Liver (tissue), 9 donors: Measurements from ENCODE around the gene IFI35. TPM values are rescaled to one million over a fixed set of nuclear protein-coding genes. Genes with fewer than 3 reads are reported as not detected.
A peak's percentile ranks its signal among the peaks of the same experiment; 100 is the strongest.

Experiments used
- DNase-seq: peaks from one replicate; pipeline ENCODE4 v3.0.0-alpha.2; 2017; ENCODE audit warnings: low spot score
- H3K27ac ChIP-seq, 2 donors: one replicate each; pipeline ENCODE4 v1.7.0; 2013; ENCODE audit warnings: inconsistent platforms in 2 of 2, low read length in 2 of 2, control low read depth in 1 of 2, low read depth in 1 of 2, mild to moderate bottlenecking in 1 of 2
- H3K27me3 ChIP-seq, 4 donors: one replicate each; pipeline versions ENCODE4 v1.6.1 to v1.7.0; 2013; ENCODE audit warnings: low read length in 3 of 4, inconsistent platforms in 1 of 4, mild to moderate bottlenecking in 1 of 4, moderate library complexity in 1 of 4; ENCODE audit not compliant: control insufficient read depth in 4 of 4, insufficient read depth in 4 of 4
- H3K36me3 ChIP-seq, 4 donors: one replicate each; pipeline versions ENCODE4 v1.6.1 to v1.7.0; 2013; ENCODE audit warnings: low read length in 3 of 4, mild to moderate bottlenecking in 3 of 4, low read depth in 1 of 4, moderate library complexity in 1 of 4; ENCODE audit not compliant: control insufficient read depth in 4 of 4, insufficient read depth in 3 of 4
- H3K4me1 ChIP-seq, 4 donors: one replicate each; pipeline versions ENCODE4 v1.6.1 to v1.7.0; 2013; ENCODE audit warnings: low read length in 3 of 4, mild to moderate bottlenecking in 3 of 4, moderate library complexity in 1 of 4; ENCODE audit not compliant: control insufficient read depth in 4 of 4, insufficient read depth in 4 of 4
- H3K4me3 ChIP-seq, 3 donors: one replicate each; pipeline versions ENCODE4 v1.6.1 to v1.7.0; 2013; ENCODE audit warnings: low read length in 3 of 3, control low read depth in 1 of 3, low read depth in 1 of 3, mild to moderate bottlenecking in 1 of 3
- H3K9ac ChIP-seq, 2 donors: one replicate each; pipeline ENCODE4 v1.7.0; 2013; ENCODE audit warnings: low read length in 2 of 2, mild to moderate bottlenecking in 2 of 2, moderate library complexity in 2 of 2, control low read depth in 1 of 2, low read depth in 1 of 2
- H3K9me3 ChIP-seq, 4 donors: one replicate each; pipeline versions ENCODE4 v1.6.1 to v1.7.0; 2013; ENCODE audit warnings: low read length in 3 of 4; ENCODE audit not compliant: control insufficient read depth in 4 of 4
- EGR1 ChIP-seq, 2 donors: IDR thresholded peaks; 2 replicates each; pipeline ENCODE4 v1.6.1; 2016 to 2018; ENCODE audit warnings: antibody characterized with exemption in 2 of 2, low read depth in 2 of 2
- FOXA1 ChIP-seq: IDR thresholded peaks from 2 replicates; pipeline ENCODE4 v1.6.1; 2016; ENCODE audit warnings: antibody characterized with exemption
- FOXA2 ChIP-seq: IDR thresholded peaks from 2 replicates; pipeline ENCODE4 v1.6.1; 2016; ENCODE audit warnings: antibody characterized with exemption
- GABPA ChIP-seq, 2 donors: IDR thresholded peaks in 1 of 2; conservative IDR thresholded peaks in 1 of 2; 2 replicates each; pipeline ENCODE4 v1.6.1; 2016; ENCODE audit warnings: antibody characterized with exemption in 2 of 2, mild to moderate bottlenecking in 1 of 2, moderate library complexity in 1 of 2
- HNF4A ChIP-seq, 2 donors: conservative IDR thresholded peaks; 2 replicates each; pipeline ENCODE4 v1.6.1; 2016; ENCODE audit warnings: antibody characterized with exemption in 2 of 2, mild to moderate bottlenecking in 2 of 2
- HNF4G ChIP-seq: IDR thresholded peaks from 2 replicates; pipeline ENCODE4 v1.6.1; 2016; ENCODE audit warnings: antibody characterized with exemption
- JUND ChIP-seq, 2 donors: IDR thresholded peaks; 2 replicates each; pipeline ENCODE4 v1.6.1; 2016; ENCODE audit warnings: antibody characterized with exemption in 2 of 2
- RAD21 ChIP-seq, 2 donors: IDR thresholded peaks; 2 replicates each; pipeline ENCODE4 v1.6.1; 2016; ENCODE audit warnings: antibody characterized with exemption in 2 of 2, mild to moderate bottlenecking in 2 of 2
- RXRA ChIP-seq, 2 donors: IDR thresholded peaks; 2 replicates each; pipeline ENCODE4 v1.6.1; 2017 to 2018; ENCODE audit warnings: antibody characterized with exemption in 2 of 2, mild to moderate bottlenecking in 1 of 2
- SP1 ChIP-seq: IDR thresholded peaks from 2 replicates; pipeline ENCODE4 v1.6.1; 2018; ENCODE audit warnings: antibody characterized with exemption, mild to moderate bottlenecking
- TAF1 ChIP-seq: conservative IDR thresholded peaks from 2 replicates; pipeline ENCODE4 v1.6.1; 2016; ENCODE audit warnings: antibody characterized with exemption, mild to moderate bottlenecking
- YY1 ChIP-seq: IDR thresholded peaks from 2 replicates; pipeline ENCODE4 v1.6.1; 2016; ENCODE audit warnings: antibody characterized with exemption, mild to moderate bottlenecking
- WGBS: extraction: QIAGEN DNeasy Blood & Tissue Kit; methylation state at CpG from one replicate; pipeline ENCODE4 v1.1.7; 2013; 5-methylcytosine and 5-hydroxymethylcytosine counted together
- polyA plus RNA-seq, 2 donors: library from polyadenylated mRNA; stranded (reverse) in 1 of 2; unstranded in 1 of 2; fragments of 200-250 nt in 1 of 2; fragments of >200 nt in 1 of 2; fragmentation: Nextera tagmentation in 1 of 2; extraction: Ambion mirVana in 1 of 2; gene quantifications; one replicate each; pipeline versions ENCODE4 v1.2.1 to v1.2.3, GENCODE V29; 2013 to 2015
- total RNA-seq, 2 donors: library from RNA; depleted of rRNA; stranded (reverse); fragments of >200 nt; gene quantifications; one replicate each; pipeline ENCODE4 v1.2.3, GENCODE V29; 2014
- TF ChIP-seq, protein P1 (sequence below): fragments of 150-350 bp; IDR thresholded peaks from 2 replicates; pipeline ENCODE4 v1.5.1; 2017; ENCODE audit warnings: improper control_type of control experiment, low read depth, low read length; ENCODE audit not compliant: missing input control
- TF ChIP-seq, protein P2 (sequence below): IDR thresholded peaks from 2 replicates; pipeline ENCODE4 v1.6.1; 2016; ENCODE audit warnings: antibody characterized with exemption
- TF ChIP-seq, protein P3 (sequence below): IDR thresholded peaks from 2 replicates; pipeline ENCODE4 v1.6.1; 2016; ENCODE audit warnings: antibody characterized with exemption
- TF ChIP-seq, protein P4 (sequence below): IDR thresholded peaks from 2 replicates; pipeline ENCODE4 v1.6.1; 2016; ENCODE audit warnings: antibody characterized with exemption, mild to moderate bottlenecking
- donor health status: healthy.
- donor health status: healthy.
- donor health status: healthy.
- donor health status: healthy.
- donor health status: healthy.

IFI35 gene
- total and polyA plus RNA-seq, 4 donors, result 11.9 to 34.6 (median 22.0) TPM

DNA sequence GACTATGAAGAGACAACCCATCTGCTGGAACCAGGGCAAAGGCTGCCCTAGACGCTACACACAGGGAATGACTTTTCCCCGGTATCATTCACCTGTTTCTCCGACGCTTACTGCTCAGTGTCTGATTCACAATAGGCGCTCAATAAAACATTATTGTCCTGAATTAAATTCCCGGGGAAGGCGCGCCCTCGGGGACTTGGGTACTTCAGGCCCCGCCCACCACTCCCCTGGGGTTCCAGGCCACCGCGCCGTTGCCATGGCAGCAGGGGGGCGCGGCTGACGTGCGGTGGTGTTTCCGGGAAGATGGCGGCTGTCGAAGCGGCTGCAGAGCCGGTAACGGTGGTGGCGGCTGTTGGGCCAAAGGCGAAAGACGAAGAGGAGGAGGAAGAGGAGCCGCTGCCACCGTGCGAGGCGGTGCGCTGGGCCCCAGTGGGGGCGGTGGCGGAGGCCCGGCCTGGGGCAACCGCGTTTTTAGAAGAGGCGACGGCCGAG lies 26.3 kb upstream of the IFI35 start, which contains the start of gene RUNDC1:
Gene RUNDC1, plus strand, starts transcription at position 292 of the 492 bp plus-strand sequence. Its CDS starts 12 bp downstream, at position 304.
- H3K4me3 ChIP-seq, result peak within 1 kb of the TSS; percentile 56 to 93 (median 80)
- peak; percentile 95 for DNase-seq
- no peaks in the 10 kb centered on the region for H3K36me3 ChIP-seq
- H3K27ac ChIP-seq, result peak within 1 kb of the TSS; percentile 50 to 58
- TF ChIP-seq, protein P1, sequence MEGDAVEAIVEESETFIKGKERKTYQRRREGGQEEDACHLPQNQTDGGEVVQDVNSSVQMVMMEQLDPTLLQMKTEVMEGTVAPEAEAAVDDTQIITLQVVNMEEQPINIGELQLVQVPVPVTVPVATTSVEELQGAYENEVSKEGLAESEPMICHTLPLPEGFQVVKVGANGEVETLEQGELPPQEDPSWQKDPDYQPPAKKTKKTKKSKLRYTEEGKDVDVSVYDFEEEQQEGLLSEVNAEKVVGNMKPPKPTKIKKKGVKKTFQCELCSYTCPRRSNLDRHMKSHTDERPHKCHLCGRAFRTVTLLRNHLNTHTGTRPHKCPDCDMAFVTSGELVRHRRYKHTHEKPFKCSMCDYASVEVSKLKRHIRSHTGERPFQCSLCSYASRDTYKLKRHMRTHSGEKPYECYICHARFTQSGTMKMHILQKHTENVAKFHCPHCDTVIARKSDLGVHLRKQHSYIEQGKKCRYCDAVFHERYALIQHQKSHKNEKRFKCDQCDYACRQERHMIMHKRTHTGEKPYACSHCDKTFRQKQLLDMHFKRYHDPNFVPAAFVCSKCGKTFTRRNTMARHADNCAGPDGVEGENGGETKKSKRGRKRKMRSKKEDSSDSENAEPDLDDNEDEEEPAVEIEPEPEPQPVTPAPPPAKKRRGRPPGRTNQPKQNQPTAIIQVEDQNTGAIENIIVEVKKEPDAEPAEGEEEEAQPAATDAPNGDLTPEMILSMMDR, result no peak
- TF ChIP-seq EGR1 (IDR thresholded peaks at IDR 0.05; ENCODE audit: low read depth in 2 of 2), result no peak
- TF ChIP-seq YY1, result peak; percentile 97
- TF ChIP-seq SP1, result peak; percentile 25
- peak in 1 of 2 donors; percentile 64 for TF ChIP-seq GABPA (IDR thresholded peaks at IDR 0.05 in 1 of 2, conservative IDR thresholded peaks at IDR 0.05 in 1 of 2)
- H3K9ac ChIP-seq, result peak within 1 kb of the TSS; percentile 50 to 70
- H3K9me3 ChIP-seq, result no peaks in the 10 kb centered on the region
- peaks cover 8 to 24% (median 20%) of the 10 kb centered on the region in 4 donors for H3K4me1 ChIP-seq
- WGBS, result under 1% methylated on average over 39 of the region's 39 CpGs
- H3K27me3 ChIP-seq, result no peaks in the 10 kb centered on the region

DNA sequence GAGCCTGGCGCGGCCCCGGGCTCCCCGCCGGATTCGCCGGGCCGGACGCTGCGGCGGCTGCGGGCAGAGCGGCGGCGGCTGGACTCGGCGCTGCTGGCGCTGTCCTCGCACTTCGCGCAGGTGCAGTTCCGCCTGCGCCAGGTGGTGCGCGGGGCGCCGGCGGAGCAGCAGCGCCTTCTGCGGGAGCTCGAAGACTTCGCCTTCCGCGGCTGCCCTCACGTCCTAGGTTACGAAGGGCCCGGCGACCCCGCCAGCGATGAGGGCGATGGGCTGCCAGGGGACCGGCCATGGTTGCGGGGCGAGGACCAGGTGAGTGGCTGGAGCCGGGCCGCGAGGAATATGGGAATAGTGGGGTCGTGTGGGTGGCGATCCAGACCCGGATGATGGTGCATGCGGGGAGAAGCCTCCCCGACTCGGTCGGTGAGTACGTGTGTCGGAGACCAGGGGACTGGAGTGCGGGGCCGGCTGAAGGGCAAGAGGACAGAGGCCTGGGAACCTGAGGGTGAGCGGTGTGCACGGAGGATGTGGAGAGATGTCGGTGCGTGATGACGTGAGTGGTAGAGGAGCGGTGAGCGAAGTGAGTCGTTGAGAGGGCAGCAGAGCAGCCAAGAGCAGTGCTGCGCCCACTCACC lies 25.7 kb upstream of the IFI35 start:
- H3K4me3 ChIP-seq, result peak overlapping the region; percentile 50 to 93 (median 80)
- no peaks in the 10 kb centered on the region for H3K9me3 ChIP-seq
- H3K9ac ChIP-seq, result peak overlapping the region; percentile 50 to 70
- WGBS, result under 1% methylated on average over 67 of the region's 67 CpGs
- H3K4me1 ChIP-seq, result peaks cover 8 to 24% (median 20%) of the 10 kb centered on the region in 4 donors
- H3K27ac ChIP-seq, result peak overlapping the region; percentile 50 to 58
- H3K27me3 ChIP-seq, result no peaks in the 10 kb centered on the region
- H3K36me3 ChIP-seq, result no peaks in the 10 kb centered on the region
- peak; percentile 48 for DNase-seq
- TF ChIP-seq, protein P2, sequence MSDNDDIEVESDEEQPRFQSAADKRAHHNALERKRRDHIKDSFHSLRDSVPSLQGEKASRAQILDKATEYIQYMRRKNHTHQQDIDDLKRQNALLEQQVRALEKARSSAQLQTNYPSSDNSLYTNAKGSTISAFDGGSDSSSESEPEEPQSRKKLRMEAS, result no peak
- no peak for TF ChIP-seq HNF4G
- TF ChIP-seq GABPA (IDR thresholded peaks at IDR 0.05 in 1 of 2, conservative IDR thresholded peaks at IDR 0.05 in 1 of 2), result no peak
- no peak for TF ChIP-seq FOXA2
- no peak for TF ChIP-seq JUND (IDR thresholded peaks at IDR 0.05)
- no peak for TF ChIP-seq RXRA (IDR thresholded peaks at IDR 0.05)
- no peak for TF ChIP-seq FOXA1
- TF ChIP-seq RAD21 (IDR thresholded peaks at IDR 0.05), result peak in 1 of 2 donors; percentile 9

DNA sequence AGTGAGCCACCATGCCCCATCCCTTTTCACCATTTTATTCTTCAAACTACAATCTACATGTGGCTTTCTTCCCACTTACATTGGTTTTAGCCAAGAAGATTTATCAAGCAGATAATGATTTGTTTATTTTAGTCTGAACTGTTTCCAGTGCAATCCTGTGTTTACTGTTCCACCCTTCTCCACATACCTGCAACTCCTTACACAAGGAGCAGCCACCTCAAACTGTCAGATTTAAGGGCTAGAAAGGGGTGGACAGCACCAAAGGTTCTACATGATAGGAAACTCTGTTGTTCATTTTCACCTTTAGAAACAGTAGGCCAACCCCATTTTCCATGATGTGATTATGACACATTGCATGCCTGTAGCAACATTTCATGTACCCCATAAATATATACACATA lies 24.3 kb upstream of the IFI35 start:
- Histone ChIP-seq H3K4me1 (peaks cover 8 to 24% (median 20%) of the 10 kb centered on the region in 4 donors), H3K9ac (no peak overlapping the region), H3K9me3 (no peaks in the 10 kb centered on the region), H3K36me3 (peaks cover 1 to 9% (median 2%) of the 10 kb centered on the region in 4 donors), H3K27me3 (no peaks in the 10 kb centered on the region), H3K4me3 (no peak overlapping the region), H3K27ac (no peak overlapping the region)
- DNase-seq, result no peak
- TF ChIP-seq, protein P1, result no peak
- TF ChIP-seq EGR1 (IDR thresholded peaks at IDR 0.05; ENCODE audit: low read depth in 2 of 2), result no peak
- TF ChIP-seq, protein P2, result no peak
- TF ChIP-seq TAF1, result no peak
- TF ChIP-seq, protein P3, sequence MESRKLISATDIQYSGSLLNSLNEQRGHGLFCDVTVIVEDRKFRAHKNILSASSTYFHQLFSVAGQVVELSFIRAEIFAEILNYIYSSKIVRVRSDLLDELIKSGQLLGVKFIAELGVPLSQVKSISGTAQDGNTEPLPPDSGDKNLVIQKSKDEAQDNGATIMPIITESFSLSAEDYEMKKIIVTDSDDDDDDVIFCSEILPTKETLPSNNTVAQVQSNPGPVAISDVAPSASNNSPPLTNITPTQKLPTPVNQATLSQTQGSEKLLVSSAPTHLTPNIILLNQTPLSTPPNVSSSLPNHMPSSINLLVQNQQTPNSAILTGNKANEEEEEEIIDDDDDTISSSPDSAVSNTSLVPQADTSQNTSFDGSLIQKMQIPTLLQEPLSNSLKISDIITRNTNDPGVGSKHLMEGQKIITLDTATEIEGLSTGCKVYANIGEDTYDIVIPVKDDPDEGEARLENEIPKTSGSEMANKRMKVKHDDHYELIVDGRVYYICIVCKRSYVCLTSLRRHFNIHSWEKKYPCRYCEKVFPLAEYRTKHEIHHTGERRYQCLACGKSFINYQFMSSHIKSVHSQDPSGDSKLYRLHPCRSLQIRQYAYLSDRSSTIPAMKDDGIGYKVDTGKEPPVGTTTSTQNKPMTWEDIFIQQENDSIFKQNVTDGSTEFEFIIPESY, result no peak
- TF ChIP-seq, protein P4, sequence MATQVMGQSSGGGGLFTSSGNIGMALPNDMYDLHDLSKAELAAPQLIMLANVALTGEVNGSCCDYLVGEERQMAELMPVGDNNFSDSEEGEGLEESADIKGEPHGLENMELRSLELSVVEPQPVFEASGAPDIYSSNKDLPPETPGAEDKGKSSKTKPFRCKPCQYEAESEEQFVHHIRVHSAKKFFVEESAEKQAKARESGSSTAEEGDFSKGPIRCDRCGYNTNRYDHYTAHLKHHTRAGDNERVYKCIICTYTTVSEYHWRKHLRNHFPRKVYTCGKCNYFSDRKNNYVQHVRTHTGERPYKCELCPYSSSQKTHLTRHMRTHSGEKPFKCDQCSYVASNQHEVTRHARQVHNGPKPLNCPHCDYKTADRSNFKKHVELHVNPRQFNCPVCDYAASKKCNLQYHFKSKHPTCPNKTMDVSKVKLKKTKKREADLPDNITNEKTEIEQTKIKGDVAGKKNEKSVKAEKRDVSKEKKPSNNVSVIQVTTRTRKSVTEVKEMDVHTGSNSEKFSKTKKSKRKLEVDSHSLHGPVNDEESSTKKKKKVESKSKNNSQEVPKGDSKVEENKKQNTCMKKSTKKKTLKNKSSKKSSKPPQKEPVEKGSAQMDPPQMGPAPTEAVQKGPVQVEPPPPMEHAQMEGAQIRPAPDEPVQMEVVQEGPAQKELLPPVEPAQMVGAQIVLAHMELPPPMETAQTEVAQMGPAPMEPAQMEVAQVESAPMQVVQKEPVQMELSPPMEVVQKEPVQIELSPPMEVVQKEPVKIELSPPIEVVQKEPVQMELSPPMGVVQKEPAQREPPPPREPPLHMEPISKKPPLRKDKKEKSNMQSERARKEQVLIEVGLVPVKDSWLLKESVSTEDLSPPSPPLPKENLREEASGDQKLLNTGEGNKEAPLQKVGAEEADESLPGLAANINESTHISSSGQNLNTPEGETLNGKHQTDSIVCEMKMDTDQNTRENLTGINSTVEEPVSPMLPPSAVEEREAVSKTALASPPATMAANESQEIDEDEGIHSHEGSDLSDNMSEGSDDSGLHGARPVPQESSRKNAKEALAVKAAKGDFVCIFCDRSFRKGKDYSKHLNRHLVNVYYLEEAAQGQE, result no peak
- no peak for TF ChIP-seq HNF4A (conservative IDR thresholded peaks at IDR 0.05)
- no peak for TF ChIP-seq FOXA2
- no peak for TF ChIP-seq HNF4G
